Endodermal cell (in vitro differentiated cells): ENCODE results near the gene PLEKHG3. TPM values are rescaled to one million over a fixed set of nuclear protein-coding genes. Genes with fewer than 3 reads are reported as not detected.

Experiments used
- DNase-seq: peaks from one replicate; pipeline ENCODE4 v3.0.0-alpha.2; 2017
- H3K27ac ChIP-seq: 2 replicates; pipeline ENCODE4 v1.5.1; 2013; ENCODE audit warnings: mild to moderate bottlenecking, low read depth, low read length, moderate library complexity
- H3K27me3 ChIP-seq: 2 replicates; pipeline ENCODE4 v1.6.1; 2013; ENCODE audit warnings: mild to moderate bottlenecking, low read length, moderate library complexity; ENCODE audit not compliant: insufficient read depth, control insufficient read depth, poor library complexity, severe bottlenecking
- H3K36me3 ChIP-seq: 2 replicates; pipeline ENCODE4 v1.7.0; 2013; ENCODE audit warnings: mild to moderate bottlenecking, low read length, moderate library complexity; ENCODE audit not compliant: control insufficient read depth, insufficient read depth
- H3K4me1 ChIP-seq: one replicate; pipeline ENCODE4 v1.7.0; 2013; ENCODE audit warnings: low read length; ENCODE audit not compliant: control insufficient read depth, insufficient read depth
- H3K4me3 ChIP-seq: 2 replicates; pipeline ENCODE4 v1.5.1; 2013; ENCODE audit warnings: mild to moderate bottlenecking, low read length, moderate library complexity
- H3K9ac ChIP-seq: 2 replicates; pipeline ENCODE4 v1.6.1; 2013; ENCODE audit warnings: mild to moderate bottlenecking, low read length, moderate library complexity; ENCODE audit not compliant: poor library complexity, severe bottlenecking; ENCODE audit errors: extremely low read depth
- H3K9me3 ChIP-seq: 2 replicates; pipeline ENCODE4 v1.6.1; 2013; ENCODE audit warnings: mild to moderate bottlenecking, low read length, moderate library complexity; ENCODE audit not compliant: control insufficient read depth
- H3K27ac Mint-ChIP-seq: 2 replicates; pipeline ENCODE4 v1.8.0; 2020; ENCODE audit warnings: mixed read lengths
- H3K27me3 Mint-ChIP-seq: 2 replicates; pipeline ENCODE4 v1.8.0; 2021; ENCODE audit warnings: mild to moderate bottlenecking, mixed read lengths; ENCODE audit not compliant: insufficient read depth
- H3K36me3 Mint-ChIP-seq: 2 replicates; pipeline ENCODE4 v1.8.0; 2020; ENCODE audit warnings: low read depth, mixed read lengths
- H3K4me1 Mint-ChIP-seq: 2 replicates; pipeline ENCODE4 v1.8.0; 2020; ENCODE audit warnings: mixed read lengths
- H3K4me3 Mint-ChIP-seq: 2 replicates; pipeline ENCODE4 v1.8.0; 2020; ENCODE audit warnings: mild to moderate bottlenecking, moderate library complexity, mixed read lengths
- H3K9me3 Mint-ChIP-seq: 2 replicates; pipeline ENCODE4 v1.8.0; 2020; ENCODE audit warnings: mild to moderate bottlenecking, mixed read lengths
- CTCF ChIP-seq: fragments of 200-600 bp; sonication (generic); conservative IDR thresholded peaks from 2 replicates; pipeline ENCODE4 v1.5.0; 2021; ENCODE audit warnings: antibody characterized with exemption, mild to moderate bottlenecking
- WGBS, 2 experiments: methylation state at CpG; one replicate each; pipeline versions ENCODE4 v1.1.5 to v1.1.7; 2013; ENCODE audit warnings: missing lambda C conversion rate in 2 of 2, mixed read lengths in 1 of 2; ENCODE audit not compliant: insufficient coverage in 1 of 2, insufficient read length in 1 of 2; 5-methylcytosine and 5-hydroxymethylcytosine counted together
- total RNA-seq, 2 donors: library from RNA; stranded (reverse); fragmentation: NEBNext Ultra II Directional in 1 of 2; extraction: Animal tissue kit (Norgen Biotek cat#: 25700) in 1 of 2; gene quantifications; 2 replicates in 1 of 2; 3 replicates in 1 of 2; pipeline ENCODE4 v1.2.1, GENCODE V29; 2021

PLEKHG3 gene
- total RNA-seq, 2 donors from 2014 or later: 31.7 to 52.6 TPM

DNA sequence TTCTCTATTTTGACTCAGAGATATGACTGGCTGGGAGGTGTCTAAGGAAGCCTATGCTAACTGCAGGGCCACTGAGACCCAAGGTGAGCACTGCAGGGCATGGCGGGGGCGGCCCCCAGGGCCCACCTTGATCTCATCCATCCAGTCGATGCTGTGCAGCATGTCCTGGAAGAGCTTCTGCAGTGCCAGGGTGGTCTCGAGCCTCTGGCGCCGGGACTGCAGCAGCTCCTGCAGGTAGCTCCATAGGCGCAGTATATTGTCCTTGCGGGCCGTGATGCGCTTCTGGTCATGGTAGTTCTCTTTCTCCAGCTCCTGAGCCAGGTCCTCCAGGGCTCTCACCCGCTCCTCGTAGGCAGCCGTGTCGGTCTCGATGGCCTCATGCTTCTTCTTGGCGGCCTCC lies 91.0 kb downstream of the PLEKHG3 start:
- Histone ChIP-seq H3K9me3 (no peaks in the 10 kb centered on the region), H3K36me3 (no peaks in the 10 kb centered on the region), H3K27me3 (no peaks in the 10 kb centered on the region), H3K4me3 (no peak overlapping the region), H3K9ac (no peak overlapping the region), H3K27ac (no peak overlapping the region), H3K4me1 (no peaks in the 10 kb centered on the region)
- peaks cover 2% of the 10 kb centered on the region for H3K27me3 Mint-ChIP-seq
- no peak for DNase-seq
- WGBS, 2 experiments: 93% methylated on average over 14 to 16 of the region's 16 CpGs
- H3K27ac Mint-ChIP-seq: no peak overlapping the region
- no peaks in the 10 kb centered on the region for H3K9me3 Mint-ChIP-seq
- no peak for TF ChIP-seq CTCF
- H3K36me3 Mint-ChIP-seq: no peaks in the 10 kb centered on the region
- H3K4me3 Mint-ChIP-seq: no peak overlapping the region
- H3K4me1 Mint-ChIP-seq: no peaks in the 10 kb centered on the region

DNA sequence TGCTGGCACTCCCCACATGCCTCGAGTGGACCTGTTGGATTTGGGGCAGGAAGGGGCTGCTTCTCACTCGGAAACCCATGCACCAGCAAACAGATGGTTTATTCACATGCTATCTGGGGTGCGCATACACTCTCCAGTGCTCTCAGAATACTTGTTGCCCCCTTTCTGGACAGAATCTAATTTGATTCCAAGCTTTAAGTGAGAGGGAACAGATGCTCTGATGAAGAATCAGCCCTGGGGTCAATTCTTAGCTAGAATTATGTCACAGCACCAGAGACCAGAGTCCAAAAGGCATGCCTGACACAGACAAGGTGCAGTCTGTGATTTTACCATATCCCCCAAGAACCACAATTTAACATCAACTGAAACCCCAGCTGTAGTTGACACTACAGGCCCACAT lies 91.7 kb downstream of the PLEKHG3 start:
- 96 to 98% methylated on average over 3 of the region's 3 CpGs for WGBS, 2 experiments
- H3K27ac ChIP-seq: no peak overlapping the region
- no peaks in the 10 kb centered on the region for H3K27me3 ChIP-seq
- H3K4me1 Mint-ChIP-seq: no peaks in the 10 kb centered on the region
- H3K4me1 ChIP-seq: no peaks in the 10 kb centered on the region
- H3K4me3 ChIP-seq: no peak overlapping the region
- TF ChIP-seq CTCF: no peak
- H3K9ac ChIP-seq: no peak overlapping the region
- H3K27ac Mint-ChIP-seq: no peak overlapping the region
- H3K4me3 Mint-ChIP-seq: no peak overlapping the region
- H3K9me3 ChIP-seq: no peaks in the 10 kb centered on the region
- peaks cover 2% of the 10 kb centered on the region for H3K27me3 Mint-ChIP-seq
- no peaks in the 10 kb centered on the region for H3K36me3 Mint-ChIP-seq
- no peaks in the 10 kb centered on the region for H3K9me3 Mint-ChIP-seq
- no peaks in the 10 kb centered on the region for H3K36me3 ChIP-seq
- DNase-seq: no peak

- Histone ChIP-seq H3K36me3 (no peaks in the 10 kb centered on the region), H3K4me1 (no peaks in the 10 kb centered on the region), H3K4me3 (no peak overlapping the region), H3K9ac (no peak overlapping the region), H3K27me3 (no peaks in the 10 kb centered on the region), H3K27ac (no peak overlapping the region), H3K9me3 (no peaks in the 10 kb centered on the region)
- no peak overlapping the region for H3K27ac Mint-ChIP-seq
- no peaks in the 10 kb centered on the region for H3K9me3 Mint-ChIP-seq
- H3K4me1 Mint-ChIP-seq: no peaks in the 10 kb centered on the region
- TF ChIP-seq CTCF: no peak
- no peaks in the 10 kb centered on the region for H3K36me3 Mint-ChIP-seq
- DNase-seq: no peak
- whole genome bisulfite sequencing, 2 experiments: 84 to 93% methylated on average over 9 to 11 of the region's 11 CpGs
- H3K27me3 Mint-ChIP-seq: peaks cover 2% of the 10 kb centered on the region
- no peak overlapping the region for H3K4me3 Mint-ChIP-seq
These were observed 92.1 kb downstream of the PLEKHG3 start for GRCh38 chr14:64796369-64796768.
